ENCODE data around the gene STK32B. TPM values are rescaled to one million over a fixed set of nuclear protein-coding genes. Genes with fewer than 3 reads are reported as not detected.

Gene STK32B
- total RNA-seq, 4 donors from 2014 or later = 0.39 to 2.7 (median 2.4) TPM

- H3K27me3 ChIP-seq = no peaks in the 10 kb centered on the region
- peaks cover 0 to 67% (median 0%) of the 10 kb centered on the region in 4 donors for H3K9me3 ChIP-seq
- no peak for TF ChIP-seq EP300 (IDR thresholded peaks at IDR 0.05)
- no peak for TF ChIP-seq CTCF (IDR thresholded peaks at IDR 0.05)
- TF ChIP-seq POLR2A (IDR thresholded peaks at IDR 0.05) = no peak
- no peak for DNase-seq (ENCODE audit: low spot score in 2 of 2)
- 92 to 95% methylated on average over 4 of the region's 4 CpGs for WGBS, 2 donors
- H3K36me3 ChIP-seq = no peaks in the 10 kb centered on the region
- no peak overlapping the region for H3K27ac ChIP-seq
- H3K4me3 ChIP-seq = no peak overlapping the region
- no peaks in the 10 kb centered on the region for H3K4me1 ChIP-seq
Observed at GRCh38 chr4:5479518-5480060, 428.3 kb downstream of the STK32B start.

GRCh38 chr4:5488413-5488812 lies 437.1 kb downstream of the STK32B start:
- H3K36me3 ChIP-seq = peaks cover 0 to 20% (median 0%) of the 10 kb centered on the region in 3 donors
- TF ChIP-seq CTCF (IDR thresholded peaks at IDR 0.05) (no peak), POLR2A (IDR thresholded peaks at IDR 0.05) (no peak), EP300 (IDR thresholded peaks at IDR 0.05) (no peak)
- H3K27me3 ChIP-seq = no peaks in the 10 kb centered on the region
- H3K9me3 ChIP-seq = peaks cover 0 to 65% (median 12%) of the 10 kb centered on the region in 4 donors
- no peak for DNase-seq (ENCODE audit: low spot score in 2 of 2)
- no peak overlapping the region for H3K27ac ChIP-seq
- H3K4me3 ChIP-seq = no peak overlapping the region
- H3K4me1 ChIP-seq = no peaks in the 10 kb centered on the region

- TF ChIP-seq POLR2A (IDR thresholded peaks at IDR 0.05) (no peak), EP300 (IDR thresholded peaks at IDR 0.05) (no peak), CTCF (IDR thresholded peaks at IDR 0.05) (no peak)
- peaks cover 0 to 60% (median 12%) of the 10 kb centered on the region in 4 donors for H3K9me3 ChIP-seq
- H3K4me3 ChIP-seq = no peak overlapping the region
- 64 to 74% methylated on average over 1 of the region's 1 CpG for WGBS, 2 donors
- H3K4me1 ChIP-seq = no peaks in the 10 kb centered on the region
- no peak overlapping the region for H3K27ac ChIP-seq
- DNase-seq (ENCODE audit: low spot score in 2 of 2) = no peak
- peaks cover 0 to 20% (median 0%) of the 10 kb centered on the region in 3 donors for H3K36me3 ChIP-seq
- H3K27me3 ChIP-seq = no peaks in the 10 kb centered on the region
Observed at GRCh38 chr4:5489260-5489659, 438.0 kb downstream of the STK32B start.

GRCh38 chr4:5497489-5497888 lies 446.2 kb downstream of the STK32B start:
- Histone ChIP-seq H3K9me3 (peaks cover 0 to 3% (median 0%) of the 10 kb centered on the region in 4 donors), H3K27me3 (no peaks in the 10 kb centered on the region), H3K4me1 (no peaks in the 10 kb centered on the region), H3K36me3 (peaks cover 0 to 67% (median 0%) of the 10 kb centered on the region in 3 donors), H3K4me3 (no peak overlapping the region), H3K27ac (no peak overlapping the region)
- DNase-seq (ENCODE audit: low spot score in 2 of 2) = no peak
- WGBS, 2 donors = 86% methylated on average over 2 of the region's 2 CpGs
- TF ChIP-seq EP300 (IDR thresholded peaks at IDR 0.05) (no peak), POLR2A (IDR thresholded peaks at IDR 0.05) (no peak), CTCF (IDR thresholded peaks at IDR 0.05) (no peak)

GRCh38 chr4:5500165-5500564 lies 448.9 kb downstream of the STK32B start:
- Histone ChIP-seq H3K4me1 (no peaks in the 10 kb centered on the region), H3K27ac (no peak overlapping the region), H3K36me3 (peaks cover 0 to 90% (median 0%) of the 10 kb centered on the region in 3 donors), H3K4me3 (no peak overlapping the region), H3K27me3 (no peaks in the 10 kb centered on the region), H3K9me3 (peaks cover 0 to 9% (median 0%) of the 10 kb centered on the region in 4 donors)
- DNase-seq (ENCODE audit: low spot score in 2 of 2) = no peak
- 51% methylated on average over 3 of the region's 3 CpGs for WGBS, 2 donors
- no peak for TF ChIP-seq EP300 (IDR thresholded peaks at IDR 0.05)
- no peak for TF ChIP-seq POLR2A (IDR thresholded peaks at IDR 0.05)
- TF ChIP-seq CTCF (IDR thresholded peaks at IDR 0.05) = no peak
